Measurements from ENCODE around the gene IL15RA. TPM values are rescaled to one million over a fixed set of nuclear protein-coding genes. Genes with fewer than 3 reads are reported as not detected.
"Not testable (repeated sequence)": the region's sequence is repeated elsewhere in the genome, so short reads cannot be mapped to it uniquely, and the experiment has no call there.

Gene IL15RA
- total RNA-seq, 1 donor from 2014 or later, result 24.8 TPM

DNA sequence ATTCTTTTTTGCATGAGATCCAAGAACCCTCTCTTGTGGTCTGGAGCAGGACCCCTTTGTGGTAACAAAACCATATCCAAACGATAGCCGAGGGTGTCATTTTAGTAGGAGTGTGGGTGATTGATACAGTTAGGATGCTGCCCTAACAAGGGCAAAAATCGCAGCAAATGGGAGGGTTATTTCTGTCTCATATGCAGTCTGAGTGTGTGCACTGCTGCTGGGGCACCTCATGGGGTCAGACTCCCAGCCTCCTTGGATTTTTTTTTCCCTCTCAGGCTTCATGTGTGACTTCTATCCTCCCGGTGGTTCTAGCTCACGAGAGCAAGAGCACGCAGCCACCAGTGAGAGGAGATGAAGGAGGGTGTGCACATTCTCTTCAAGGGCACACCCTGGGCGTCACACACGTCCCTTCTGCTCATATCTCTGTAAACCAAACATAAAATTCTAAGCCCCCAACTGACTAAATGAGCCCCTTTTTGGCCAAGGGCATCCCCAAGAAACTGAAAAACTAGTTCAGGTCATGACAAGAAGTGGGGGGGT, 28.6 kb upstream of the IL15RA start:
- Histone ChIP-seq H3K27ac (no peak overlapping the region), H3K27me3 (no peaks in the 10 kb centered on the region), H3K9me3 (no peaks in the 10 kb centered on the region), H3K4me3 (no peak overlapping the region), H3K36me3 (no peaks in the 10 kb centered on the region), H3K4me1 (no peaks in the 10 kb centered on the region)
- no peak for DNase-seq (ENCODE audit: low spot score in 2 of 2)
- intact Hi-C loops (cut with DNase I), result no loop called here
- TF ChIP-seq, protein P1, sequence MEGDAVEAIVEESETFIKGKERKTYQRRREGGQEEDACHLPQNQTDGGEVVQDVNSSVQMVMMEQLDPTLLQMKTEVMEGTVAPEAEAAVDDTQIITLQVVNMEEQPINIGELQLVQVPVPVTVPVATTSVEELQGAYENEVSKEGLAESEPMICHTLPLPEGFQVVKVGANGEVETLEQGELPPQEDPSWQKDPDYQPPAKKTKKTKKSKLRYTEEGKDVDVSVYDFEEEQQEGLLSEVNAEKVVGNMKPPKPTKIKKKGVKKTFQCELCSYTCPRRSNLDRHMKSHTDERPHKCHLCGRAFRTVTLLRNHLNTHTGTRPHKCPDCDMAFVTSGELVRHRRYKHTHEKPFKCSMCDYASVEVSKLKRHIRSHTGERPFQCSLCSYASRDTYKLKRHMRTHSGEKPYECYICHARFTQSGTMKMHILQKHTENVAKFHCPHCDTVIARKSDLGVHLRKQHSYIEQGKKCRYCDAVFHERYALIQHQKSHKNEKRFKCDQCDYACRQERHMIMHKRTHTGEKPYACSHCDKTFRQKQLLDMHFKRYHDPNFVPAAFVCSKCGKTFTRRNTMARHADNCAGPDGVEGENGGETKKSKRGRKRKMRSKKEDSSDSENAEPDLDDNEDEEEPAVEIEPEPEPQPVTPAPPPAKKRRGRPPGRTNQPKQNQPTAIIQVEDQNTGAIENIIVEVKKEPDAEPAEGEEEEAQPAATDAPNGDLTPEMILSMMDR (IDR thresholded peaks at IDR 0.05), result no peak

DNA sequence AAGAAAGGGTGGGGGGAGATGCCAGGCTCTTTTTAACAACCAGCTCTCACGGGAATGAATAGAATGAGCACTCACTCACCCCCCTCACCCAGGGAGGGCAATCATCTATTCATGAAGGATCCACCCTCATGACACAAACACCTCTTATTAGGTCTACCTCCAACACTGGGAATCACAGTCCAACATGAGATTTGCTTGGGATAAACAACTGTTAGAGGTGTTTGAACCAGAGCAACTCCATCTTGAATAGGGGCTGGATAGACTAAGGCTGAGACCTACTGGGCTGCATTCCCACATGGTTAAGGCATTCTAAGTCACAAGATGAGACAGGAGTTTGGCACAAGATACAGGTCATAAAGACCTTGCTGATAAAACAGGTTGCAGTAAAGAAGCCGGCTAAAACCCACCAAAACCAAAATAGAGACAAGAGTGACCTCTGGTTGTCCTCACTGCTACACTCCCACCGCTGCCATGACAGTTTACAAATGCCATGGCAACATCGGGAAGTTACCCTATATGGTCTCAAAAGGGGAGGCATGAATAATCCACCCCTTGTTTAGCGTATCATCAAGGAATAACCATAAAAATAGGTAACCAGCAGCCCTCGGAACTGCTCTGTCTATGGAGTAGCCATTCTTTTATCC, 27.9 kb upstream of the IL15RA start:
- DNase-seq (ENCODE audit: low spot score in 2 of 2); H3K27ac ChIP-seq; H3K36me3 ChIP-seq; H3K4me3 ChIP-seq; H3K9me3 ChIP-seq; H3K27me3 ChIP-seq; H3K4me1 ChIP-seq; intact Hi-C loops (cut with DNase I): not testable (repeated sequence)

DNA sequence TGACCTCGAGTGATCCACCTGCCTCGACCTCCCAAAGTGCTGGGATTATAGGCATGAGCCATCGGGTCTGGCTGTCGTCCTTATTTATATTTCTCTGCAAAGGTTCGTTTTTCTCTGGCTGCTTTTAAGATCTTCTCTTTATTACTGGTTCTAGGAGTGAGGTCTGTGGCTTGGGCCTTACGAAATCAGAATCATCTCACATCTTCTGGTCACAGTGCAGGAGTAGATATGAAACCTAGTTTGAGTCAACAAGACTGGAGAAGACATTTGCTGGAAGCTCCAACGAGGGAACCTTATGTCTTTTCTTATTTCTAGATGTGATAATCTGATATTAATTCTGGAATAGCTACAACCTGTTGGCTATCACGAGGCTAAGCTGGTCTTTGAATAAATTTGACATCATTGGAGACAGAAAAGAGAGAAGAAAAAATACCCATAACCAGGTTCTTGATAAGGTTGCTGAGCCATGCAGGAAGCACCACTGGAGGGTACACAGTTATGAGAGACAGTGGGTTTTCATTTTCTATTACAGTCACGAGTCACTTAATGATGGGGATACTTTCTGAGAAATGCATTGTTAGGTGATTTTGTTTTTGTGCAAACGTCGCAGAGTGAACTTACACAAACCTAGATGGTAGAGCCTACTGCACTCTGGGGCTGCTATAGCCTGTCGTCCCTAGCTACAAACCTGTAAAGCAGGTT, 25.6 kb upstream of the IL15RA start:
- no peaks in the 10 kb centered on the region for H3K4me1 ChIP-seq
- TF ChIP-seq, protein P1 (IDR thresholded peaks at IDR 0.05), result no peak
- no peaks in the 10 kb centered on the region for H3K36me3 ChIP-seq
- intact Hi-C loops (cut with DNase I), result no loop called here
- H3K27ac ChIP-seq, result no peak overlapping the region
- H3K4me3 ChIP-seq, result no peak overlapping the region
- no peaks in the 10 kb centered on the region for H3K9me3 ChIP-seq
- no peaks in the 10 kb centered on the region for H3K27me3 ChIP-seq
- DNase-seq (ENCODE audit: low spot score in 2 of 2), result no peak

DNA sequence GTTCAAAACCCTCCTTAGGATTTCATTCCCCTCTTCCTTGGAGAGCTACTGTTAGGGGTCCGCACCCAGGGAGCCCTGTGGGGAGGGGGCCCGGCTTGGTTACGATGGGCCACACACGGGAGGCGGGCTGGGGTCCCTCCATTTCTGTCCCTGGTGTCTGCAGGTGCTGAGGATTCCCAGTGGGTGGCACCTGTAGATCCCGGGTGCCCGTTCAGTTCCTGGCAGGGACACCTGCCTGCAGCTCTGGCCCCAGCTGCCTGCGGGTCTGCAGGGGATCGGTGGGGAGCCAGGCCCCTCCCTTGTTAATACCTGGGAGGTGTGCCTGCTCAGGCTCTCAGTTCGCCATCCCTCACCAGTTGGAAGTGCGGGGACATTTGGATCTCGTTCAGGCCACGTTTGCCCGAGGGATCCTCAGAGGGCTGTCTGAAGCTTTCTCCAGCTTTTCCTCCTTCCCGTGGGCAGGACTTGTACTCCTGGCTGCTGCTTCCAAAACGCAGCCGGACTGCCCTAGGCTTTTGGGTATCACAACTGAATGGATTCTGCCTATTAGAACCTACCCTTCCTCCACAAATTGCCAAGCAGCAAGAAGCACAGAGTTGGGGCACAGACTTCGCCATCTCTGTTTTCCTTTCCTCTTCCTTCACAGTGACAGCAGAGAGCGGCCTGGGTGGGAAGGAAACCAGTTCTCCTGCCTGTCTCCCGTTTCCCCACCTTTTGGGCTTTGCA, 22.3 kb upstream of the IL15RA start:
- H3K36me3 ChIP-seq, result no peaks in the 10 kb centered on the region
- H3K9me3 ChIP-seq, result no peaks in the 10 kb centered on the region
- H3K4me3 ChIP-seq, result no peak overlapping the region
- no peak for DNase-seq (ENCODE audit: low spot score in 2 of 2)
- TF ChIP-seq, protein P1 (IDR thresholded peaks at IDR 0.05), result no peak
- no peaks in the 10 kb centered on the region for H3K4me1 ChIP-seq
- H3K27ac ChIP-seq, result no peak overlapping the region
- H3K27me3 ChIP-seq, result no peaks in the 10 kb centered on the region
- intact Hi-C loops (cut with DNase I), result no loop called here

DNA sequence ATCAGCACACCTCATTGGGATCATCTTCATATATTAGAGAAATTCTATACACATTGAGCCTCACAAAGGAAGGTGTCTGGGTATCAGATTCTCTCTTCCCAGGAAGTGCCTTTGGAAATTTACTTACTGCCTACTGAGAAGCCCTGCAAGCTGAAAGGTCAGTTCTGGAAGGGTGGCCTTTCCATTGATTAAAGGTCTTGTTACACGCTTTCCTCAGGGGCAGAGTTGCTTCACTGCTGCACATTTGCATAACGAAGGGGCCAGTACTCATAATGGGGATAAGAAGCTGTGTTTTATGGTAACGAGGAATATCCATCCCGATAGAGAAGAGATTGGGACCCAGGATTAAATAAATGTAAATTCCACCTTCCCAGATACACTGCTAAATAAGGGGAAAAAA, 19.4 kb upstream of the IL15RA start:
- intact Hi-C loops (cut with DNase I), result no loop called here
- Histone ChIP-seq H3K27me3 (no peaks in the 10 kb centered on the region), H3K4me3 (no peak overlapping the region), H3K9me3 (peaks cover 0 to 8% of the 10 kb centered on the region in 2 donors), H3K36me3 (no peaks in the 10 kb centered on the region), H3K27ac (no peak overlapping the region), H3K4me1 (no peaks in the 10 kb centered on the region)
- DNase-seq (ENCODE audit: low spot score in 2 of 2), result no peak
- TF ChIP-seq, protein P1 (IDR thresholded peaks at IDR 0.05), result no peak

DNA sequence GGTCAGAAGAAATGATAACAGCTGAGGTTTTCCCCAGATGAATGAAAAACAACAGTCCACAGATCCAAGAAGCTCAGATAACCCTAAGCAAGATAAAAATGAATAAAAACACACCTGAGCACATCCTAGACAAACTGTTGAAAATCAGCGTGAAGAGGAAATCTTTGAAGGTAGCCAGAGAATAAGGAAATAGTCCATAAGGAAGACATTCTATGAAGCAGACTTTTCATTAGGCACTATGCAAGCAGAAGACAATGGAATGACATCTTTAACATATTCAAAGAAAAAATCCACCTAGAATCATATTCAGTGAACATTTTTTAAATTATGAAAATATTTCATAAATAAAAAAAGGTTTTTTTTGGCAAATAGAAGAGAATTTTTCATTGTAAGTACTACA, 15.1 kb upstream of the IL15RA start:
- Histone ChIP-seq H3K4me3 (no peak overlapping the region), H3K36me3 (no peaks in the 10 kb centered on the region), H3K9me3 (peaks cover 0 to 9% of the 10 kb centered on the region in 2 donors), H3K27me3 (no peaks in the 10 kb centered on the region), H3K4me1 (no peaks in the 10 kb centered on the region), H3K27ac (no peak overlapping the region)
- intact Hi-C loops (cut with DNase I), result no loop called here
- TF ChIP-seq, protein P1 (IDR thresholded peaks at IDR 0.05), result no peak
- DNase-seq (ENCODE audit: low spot score in 2 of 2), result no peak
